ENCODE results near the gene KCNJ6.

The KCNJ6 gene

GRCh38 chr21:37862536-37862935, 53.7 kb downstream of the KCNJ6 start:
- no peak overlapping the region for H3K4me3 ChIP-seq (replicated peaks in 1 of 2; ENCODE audit: low read depth in 2 of 2, low read length in 2 of 2)
- no peak for TF ChIP-seq CTCF (IDR thresholded peaks at IDR 0.05; ENCODE audit: low read depth, low read length)
- DNase-seq (ENCODE audit: low read depth in 2 of 2): peak; percentile 25 to 54

- TF ChIP-seq CTCF (IDR thresholded peaks at IDR 0.05; ENCODE audit: low read depth, low read length): no peak
- DNase-seq (ENCODE audit: low read depth in 2 of 2): no peak
- H3K4me3 ChIP-seq (replicated peaks in 1 of 2; ENCODE audit: low read depth in 2 of 2, low read length in 2 of 2): no peak overlapping the region
Measured at GRCh38 chr21:37861561-37861960, 54.7 kb downstream of the KCNJ6 start.

GRCh38 chr21:37860416-37860815, 55.8 kb downstream of the KCNJ6 start:
- no peak for DNase-seq (ENCODE audit: low read depth in 2 of 2)
- no peak for TF ChIP-seq CTCF (IDR thresholded peaks at IDR 0.05; ENCODE audit: low read depth, low read length)
- no peak overlapping the region for H3K4me3 ChIP-seq (replicated peaks in 1 of 2; ENCODE audit: low read depth in 2 of 2, low read length in 2 of 2)

GRCh38 chr21:37855647-37856625, 60.3 kb downstream of the KCNJ6 start:
- DNase-seq (ENCODE audit: low read depth in 2 of 2): peak; percentile 50 to 72
- TF ChIP-seq CTCF (IDR thresholded peaks at IDR 0.05; ENCODE audit: low read depth, low read length): no peak

GRCh38 chr21:37855271-37855646, 61.0 kb downstream of the KCNJ6 start:
- no peak for DNase-seq (ENCODE audit: low read depth in 2 of 2)
- TF ChIP-seq CTCF (IDR thresholded peaks at IDR 0.05; ENCODE audit: low read depth, low read length): no peak
- no peak overlapping the region for H3K4me3 ChIP-seq (replicated peaks in 1 of 2; ENCODE audit: low read depth in 2 of 2, low read length in 2 of 2)

More at GRCh38 chr21:37855647-37856625, 60.3 kb downstream of the KCNJ6 start:
- peak overlapping the region in 1 of 2 donors; percentile 7 for H3K4me3 ChIP-seq (replicated peaks in 1 of 2; ENCODE audit: low read depth in 2 of 2, low read length in 2 of 2)

- no peak for TF ChIP-seq CTCF (IDR thresholded peaks at IDR 0.05; ENCODE audit: low read depth, low read length)
- no peak overlapping the region for H3K4me3 ChIP-seq (replicated peaks in 1 of 2; ENCODE audit: low read depth in 2 of 2, low read length in 2 of 2)
- DNase-seq (ENCODE audit: low read depth in 2 of 2): peak; percentile 74 to 90
Measured at GRCh38 chr21:37849506-37850102, 66.7 kb downstream of the KCNJ6 start.

Measured in cardiac fibroblast (primary cell).